GM19240 (cell line): Measurements from ENCODE around the gene OTOGL.
"Not testable (repeated sequence)": the region's sequence is repeated elsewhere in the genome, so short reads cannot be mapped to it uniquely, and the experiment has no call there.

ENCODE experiments used
- DNase-seq: peaks from one replicate; pipeline ENCODE4 v3.0.0; 2011; ENCODE audit warnings: low spot score; ENCODE audit not compliant: insufficient read length

Gene OTOGL

GRCh38 chr12:80186727-80187217 is 87.4 kb downstream of the OTOGL start:
- DNase-seq = peak; percentile 6

GRCh38 chr12:80187660-80188090 is 88.3 kb downstream of the OTOGL start:
- no peak for DNase-seq

DNA sequence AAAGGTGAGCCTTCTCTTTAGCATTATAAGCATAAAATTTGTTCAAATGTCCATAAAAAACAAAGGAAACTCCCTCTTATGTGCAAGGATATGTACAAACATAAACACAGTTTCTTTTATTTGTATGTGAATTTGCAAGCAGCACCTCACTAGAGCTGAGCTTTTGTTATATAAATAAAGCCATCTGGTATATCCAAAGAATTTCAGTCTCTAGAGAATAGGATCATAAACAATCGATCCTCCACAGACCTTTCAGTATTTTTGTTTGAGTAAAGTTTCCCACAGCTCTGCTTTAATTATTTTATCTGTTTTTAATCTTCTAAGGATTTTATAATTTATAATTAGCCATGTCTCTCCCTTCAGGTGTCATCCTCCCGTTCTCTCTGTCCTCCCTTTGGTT is 89.2 kb downstream of the OTOGL start:
- no peak for DNase-seq

DNA sequence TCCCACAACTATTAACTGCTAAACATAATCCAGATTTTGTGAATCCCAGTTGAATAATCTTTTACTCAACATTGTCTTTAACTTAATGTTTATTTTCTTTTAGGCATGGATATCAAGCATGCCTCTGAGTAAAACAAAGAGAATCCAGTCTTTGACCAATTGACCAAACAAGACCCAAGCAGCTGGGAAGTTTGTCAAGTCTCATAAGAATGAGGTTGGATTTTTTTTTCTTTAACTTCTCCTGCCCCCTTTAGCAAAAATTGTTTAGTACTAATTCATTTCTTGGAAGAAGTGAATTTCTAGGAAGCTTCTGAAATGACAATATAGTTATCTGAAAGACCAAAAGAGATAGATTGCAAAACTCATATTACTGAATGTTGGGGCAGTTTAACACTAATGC is 89.9 kb downstream of the OTOGL start:
- DNase-seq = no peak

- no peak for DNase-seq
Observed at GRCh38 chr12:80190001-80190400, 90.7 kb downstream of the OTOGL start.

GRCh38 chr12:80192087-80192486 is 92.8 kb downstream of the OTOGL start:
- no peak for DNase-seq

DNA sequence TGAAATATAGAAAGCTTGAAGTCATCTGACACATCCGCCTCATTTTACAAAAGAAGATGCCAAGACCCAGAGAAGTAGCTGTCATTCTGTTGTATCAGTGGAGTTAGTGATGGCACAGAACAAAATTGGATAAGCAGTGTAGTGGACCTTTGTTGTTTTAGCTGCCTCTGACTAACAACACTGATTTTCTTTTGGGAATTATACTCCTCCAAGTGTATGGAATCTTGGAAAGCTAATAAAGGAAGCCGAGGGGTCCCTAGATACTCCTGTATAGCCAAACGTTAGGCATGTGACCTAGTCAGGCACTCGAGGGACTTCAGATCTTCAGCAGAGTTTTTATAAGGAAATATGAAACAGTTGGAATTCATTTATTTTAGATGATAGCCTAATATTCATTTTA is 94.5 kb downstream of the OTOGL start:
- no peak for DNase-seq

DNA sequence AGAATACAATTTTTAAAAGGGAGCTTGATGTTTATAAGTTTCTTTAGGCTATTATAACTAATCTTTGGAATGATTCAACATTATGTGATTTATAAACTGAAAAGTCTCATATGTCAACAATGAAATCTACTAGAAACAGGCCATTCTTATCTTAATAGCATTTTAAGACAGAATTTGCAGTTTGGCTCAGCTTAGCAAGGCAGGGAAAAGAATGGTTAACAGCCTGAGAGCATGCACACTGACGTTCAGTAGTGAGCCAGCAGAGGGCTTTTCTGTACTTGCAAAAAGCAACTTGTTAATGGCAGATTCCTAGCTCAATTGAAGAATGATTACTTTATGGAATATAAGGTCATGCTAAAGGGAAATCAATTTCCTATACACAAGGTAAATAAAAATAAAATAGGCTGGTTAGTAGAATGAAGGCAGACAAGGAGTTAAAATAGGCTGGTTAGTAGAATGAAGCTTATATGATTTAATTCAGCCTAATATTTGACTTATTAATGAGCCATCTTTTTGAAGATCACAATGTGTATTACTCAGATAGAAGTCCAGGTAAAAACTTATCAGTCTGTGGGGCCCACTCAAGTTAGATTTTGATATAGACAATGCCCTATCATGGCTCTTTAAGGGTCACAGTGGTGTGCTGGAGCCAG is 95.9 kb downstream of the OTOGL start:
- no peak for DNase-seq

GRCh38 chr12:80195737-80196136 is 96.4 kb downstream of the OTOGL start:
- DNase-seq = no peak

GRCh38 chr12:80196419-80196818 is 97.1 kb downstream of the OTOGL start:
- DNase-seq = no peak

DNA sequence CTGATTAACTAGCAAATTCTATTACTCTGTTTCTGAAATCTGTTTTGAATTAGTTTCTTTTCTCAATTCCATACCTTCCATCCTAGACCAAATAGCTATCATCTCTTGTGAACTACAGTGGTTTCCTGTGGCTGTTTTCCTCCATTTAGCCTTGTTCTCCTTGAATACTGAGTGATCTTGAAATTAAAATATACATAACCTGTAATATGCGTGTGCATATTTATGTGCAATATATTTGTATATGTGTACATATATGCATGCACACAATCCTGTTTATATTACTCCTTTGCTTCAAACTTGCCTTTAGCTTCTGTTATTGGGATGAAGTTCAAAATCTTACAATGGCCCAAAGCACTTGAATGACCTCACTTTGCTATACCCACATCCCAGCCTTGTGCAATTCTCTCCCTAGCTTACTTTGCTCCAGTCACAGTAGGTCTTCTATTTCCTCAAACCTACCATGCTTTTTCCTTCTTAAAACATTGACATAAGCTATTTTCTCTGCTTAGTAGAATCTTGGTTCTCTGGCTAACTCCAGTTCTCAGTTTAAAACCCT is 99.5 kb downstream of the OTOGL start:
- no peak for DNase-seq

DNA sequence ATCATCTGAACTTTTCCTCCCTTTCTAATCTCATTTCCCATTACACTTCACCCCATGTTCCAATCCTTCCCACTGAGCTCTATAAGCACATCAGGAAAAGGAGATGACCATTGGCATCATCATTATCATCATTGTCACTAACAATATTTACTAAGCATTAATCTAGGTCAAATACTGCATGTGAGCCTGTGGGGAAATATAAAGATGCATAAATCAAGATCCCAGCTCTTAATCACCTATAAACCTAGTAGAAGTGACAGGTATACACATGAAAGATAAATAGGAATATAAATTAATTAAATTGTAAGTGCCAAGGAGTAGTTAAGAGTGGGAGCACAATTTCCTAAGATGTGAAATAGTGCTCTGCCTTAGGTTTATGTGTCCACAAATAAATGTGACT is 100.6 kb downstream of the OTOGL start:
- no peak for DNase-seq

DNA sequence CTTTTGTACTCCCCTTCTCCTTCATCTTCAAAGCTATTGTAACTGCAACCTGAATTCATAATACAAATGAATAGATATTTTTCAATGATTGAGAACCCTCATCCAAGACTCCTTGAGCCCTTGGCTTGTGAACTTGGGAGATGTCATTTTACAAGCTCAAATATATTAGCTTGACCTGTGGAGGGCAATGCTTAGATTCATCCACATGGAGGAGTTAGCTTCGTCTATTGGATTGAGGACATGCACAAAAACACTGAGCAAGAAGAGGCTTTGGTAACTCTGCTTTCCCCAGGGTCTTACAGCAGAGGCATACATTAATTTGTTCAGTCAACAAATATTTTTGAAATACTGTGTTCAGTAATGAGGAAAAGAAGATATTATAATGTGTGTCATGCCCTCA is 101.1 kb downstream of the OTOGL start:
- no peak for DNase-seq

DNA sequence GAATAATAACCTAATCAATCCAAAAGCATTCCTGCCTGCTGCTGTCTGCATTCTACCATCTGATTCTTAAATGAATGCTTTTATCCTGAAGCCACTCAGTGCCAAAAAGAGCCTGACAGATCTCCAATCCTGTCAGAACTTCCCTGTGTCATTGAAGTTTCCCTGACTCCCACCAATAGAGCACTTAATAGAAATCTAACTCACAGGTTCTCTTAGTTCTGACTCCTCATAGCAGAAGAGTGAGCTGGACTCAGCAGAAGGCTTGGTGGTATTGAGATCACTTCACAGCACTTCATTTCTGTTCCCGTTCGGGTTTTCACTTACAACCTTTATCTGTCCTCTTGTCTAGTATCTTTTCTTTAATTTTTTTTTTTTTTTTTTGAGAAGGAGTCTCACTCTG is 102.6 kb downstream of the OTOGL start:
- DNase-seq = no peak

- no peak for DNase-seq
Observed at GRCh38 chr12:80205960-80206359, 106.6 kb downstream of the OTOGL start.

DNA sequence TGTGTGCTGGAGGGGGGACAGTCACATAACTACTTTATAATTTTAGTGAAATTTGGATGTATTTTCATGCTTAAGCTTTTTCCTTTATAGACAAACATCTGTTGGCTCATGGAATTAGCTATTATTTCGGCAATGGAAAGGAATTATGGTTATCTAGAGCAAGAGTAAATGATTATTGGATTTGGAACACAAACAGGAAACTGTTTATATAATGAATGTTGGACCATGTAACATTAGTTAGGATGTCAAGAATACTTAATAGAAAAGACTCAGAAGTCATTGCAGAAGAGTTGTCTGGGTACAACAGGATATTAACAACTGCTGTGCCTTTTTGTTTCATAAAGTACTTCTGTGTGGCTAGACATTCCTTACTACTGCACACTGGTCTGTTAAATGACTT is 108.7 kb downstream of the OTOGL start:
- DNase-seq = no peak

DNA sequence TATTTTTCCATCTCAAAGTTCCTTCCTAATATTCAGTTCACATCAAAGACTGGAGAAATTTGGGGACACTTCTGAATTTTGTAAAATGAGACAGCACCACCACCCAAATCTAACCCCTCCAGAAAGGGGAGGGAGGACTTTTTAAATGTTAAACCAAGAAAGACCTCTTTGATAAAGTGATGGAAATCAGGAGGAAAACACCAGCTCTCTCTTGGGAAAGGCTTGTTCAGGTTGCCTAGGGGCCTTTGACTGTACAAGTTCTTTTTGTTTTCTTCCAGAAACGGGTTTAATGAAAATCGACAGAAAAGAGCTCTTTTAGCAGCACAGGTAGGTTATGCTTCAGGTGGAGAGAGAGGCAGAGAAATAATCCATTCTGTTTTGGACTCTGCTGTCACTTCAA is 112.3 kb downstream of the OTOGL start:
- DNase-seq = no peak

GRCh38 chr12:80212938-80213645 is 113.8 kb downstream of the OTOGL start:
- DNase-seq = no peak

DNA sequence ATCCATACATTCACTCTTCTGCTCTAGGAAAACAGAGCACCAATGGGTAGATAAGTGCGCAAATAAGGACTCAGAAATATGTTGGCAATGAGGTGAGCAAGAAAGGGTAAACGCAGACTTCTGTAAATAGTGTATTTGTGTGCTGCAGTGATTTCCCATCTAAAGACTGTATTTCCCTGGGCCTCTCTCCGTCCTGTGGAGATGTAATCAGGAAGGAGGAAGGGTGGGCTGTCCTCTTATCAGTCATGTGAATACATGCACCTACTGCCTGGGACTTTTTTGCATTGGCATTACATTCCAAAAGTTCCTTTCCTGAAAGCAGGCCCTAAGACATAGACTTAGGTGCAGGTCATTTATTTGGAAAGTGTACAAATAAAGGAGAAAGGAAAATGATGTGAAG is 114.5 kb downstream of the OTOGL start:
- DNase-seq = no peak

DNA sequence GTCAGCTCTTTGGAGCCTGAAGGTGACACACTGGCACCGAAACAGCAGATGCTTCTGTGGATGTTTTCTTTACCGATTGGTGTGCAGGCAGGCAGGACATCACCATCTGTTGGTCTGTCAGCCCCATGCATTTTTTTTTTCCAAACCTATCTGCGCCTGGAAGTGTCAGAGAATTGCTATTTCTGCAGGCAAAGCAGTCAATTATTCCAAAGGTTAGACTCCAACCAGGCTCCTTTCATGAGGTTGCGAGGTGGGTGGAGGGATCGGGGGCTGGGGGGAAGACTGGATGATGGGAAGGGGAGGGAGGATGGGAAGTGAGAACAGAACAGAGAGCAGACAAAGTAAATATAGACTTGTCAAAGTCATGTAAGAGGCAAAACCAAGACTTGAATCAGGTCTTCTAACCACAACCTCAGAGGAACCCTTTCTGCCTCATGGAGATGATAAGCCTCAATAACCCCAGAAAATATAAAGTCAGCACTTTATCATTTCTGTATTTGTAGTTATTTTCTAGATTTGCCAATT is 117.7 kb downstream of the OTOGL start:
- no peak for DNase-seq

DNA sequence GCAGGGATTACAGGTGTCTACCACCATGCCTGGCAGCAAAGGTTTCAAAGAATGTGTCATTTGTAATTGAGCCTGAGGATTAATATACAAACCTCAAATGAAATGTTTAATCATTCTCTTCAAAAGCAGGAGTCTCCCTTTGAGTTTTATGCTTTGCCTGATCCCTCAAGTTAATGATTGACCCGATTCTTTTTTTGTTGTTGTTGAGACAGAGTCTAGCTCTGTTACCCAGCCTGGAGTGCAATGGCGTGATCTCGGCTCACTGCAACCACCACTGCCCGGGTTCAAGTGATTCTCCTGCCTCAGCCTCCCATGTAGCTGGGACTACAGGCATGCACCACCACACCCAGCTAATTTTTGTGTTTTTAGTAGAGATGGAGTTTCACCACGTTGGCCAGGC is 119.6 kb downstream of the OTOGL start:
- not testable (repeated sequence) for DNase-seq

DNA sequence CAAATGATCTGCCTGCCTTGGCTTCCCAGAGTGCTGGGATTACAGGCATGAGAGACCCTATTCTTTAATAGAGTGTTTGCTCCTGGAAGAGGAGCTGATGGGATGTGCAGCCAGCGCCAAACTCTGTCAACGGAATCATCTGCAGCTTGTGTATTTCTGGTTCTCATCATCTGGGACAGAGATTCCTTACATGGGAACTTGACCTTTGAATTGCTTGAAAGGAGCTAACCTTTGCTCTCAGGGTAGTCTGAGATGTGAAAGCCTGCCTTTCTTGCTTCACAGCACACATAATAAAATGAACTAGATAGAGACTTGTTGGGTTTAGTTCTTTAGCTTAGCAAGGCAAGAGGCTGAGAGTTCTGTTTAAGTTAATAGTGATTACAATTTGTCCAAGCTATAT is 120.0 kb downstream of the OTOGL start:
- no peak for DNase-seq

GRCh38 chr12:80222261-80222660 is 122.9 kb downstream of the OTOGL start:
- DNase-seq = no peak
